ENCODE results near the gene SRF.

DNA sequence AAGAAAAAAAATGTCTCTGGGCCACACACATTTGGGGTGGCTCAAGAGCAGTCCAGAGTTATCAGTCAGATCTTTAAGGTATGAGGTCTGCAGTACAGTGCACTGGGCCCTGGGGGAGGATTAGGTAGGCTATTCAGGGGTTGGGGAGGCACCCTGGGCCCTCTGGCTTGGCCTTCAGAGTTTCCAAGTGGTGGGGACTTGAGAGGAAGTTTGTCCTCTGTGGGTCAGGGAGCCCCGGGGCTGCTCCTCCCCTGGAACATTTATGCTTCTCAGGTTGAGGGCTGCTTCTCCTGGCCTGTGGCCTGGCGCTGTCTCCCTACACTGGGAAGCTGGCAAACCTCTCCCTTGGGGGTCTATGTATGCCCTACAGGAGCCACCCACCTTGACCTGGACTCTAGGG, 48.9 kb upstream of the SRF start:
- TF ChIP-seq, protein P1, sequence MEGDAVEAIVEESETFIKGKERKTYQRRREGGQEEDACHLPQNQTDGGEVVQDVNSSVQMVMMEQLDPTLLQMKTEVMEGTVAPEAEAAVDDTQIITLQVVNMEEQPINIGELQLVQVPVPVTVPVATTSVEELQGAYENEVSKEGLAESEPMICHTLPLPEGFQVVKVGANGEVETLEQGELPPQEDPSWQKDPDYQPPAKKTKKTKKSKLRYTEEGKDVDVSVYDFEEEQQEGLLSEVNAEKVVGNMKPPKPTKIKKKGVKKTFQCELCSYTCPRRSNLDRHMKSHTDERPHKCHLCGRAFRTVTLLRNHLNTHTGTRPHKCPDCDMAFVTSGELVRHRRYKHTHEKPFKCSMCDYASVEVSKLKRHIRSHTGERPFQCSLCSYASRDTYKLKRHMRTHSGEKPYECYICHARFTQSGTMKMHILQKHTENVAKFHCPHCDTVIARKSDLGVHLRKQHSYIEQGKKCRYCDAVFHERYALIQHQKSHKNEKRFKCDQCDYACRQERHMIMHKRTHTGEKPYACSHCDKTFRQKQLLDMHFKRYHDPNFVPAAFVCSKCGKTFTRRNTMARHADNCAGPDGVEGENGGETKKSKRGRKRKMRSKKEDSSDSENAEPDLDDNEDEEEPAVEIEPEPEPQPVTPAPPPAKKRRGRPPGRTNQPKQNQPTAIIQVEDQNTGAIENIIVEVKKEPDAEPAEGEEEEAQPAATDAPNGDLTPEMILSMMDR (conservative IDR thresholded peaks at IDR 0.05 in 1 of 2, IDR thresholded peaks at IDR 0.05 in 1 of 2; ENCODE audit: extremely low read depth in 1 of 2, insufficient read depth in 1 of 2, low read depth in 1 of 2, low read length in 2 of 2) = no peak
- no peak for TF ChIP-seq EZH2 (IDR thresholded peaks at IDR 0.05; ENCODE audit: borderline replicate concordance, low read length)
